Stimulated activated CD4-positive, alpha-beta T cell treated with anti-CD3 and anti-CD28 coated beads, Interleukin-4, amount 100 ng/mL, for 1 hour (primary cell): ENCODE data around the gene ARL16.
"Not testable (repeated sequence)": the region's sequence is repeated elsewhere in the genome, so short reads cannot be mapped to it uniquely, and the experiment has no call there.

ENCODE experiments used
- DNase-seq: peaks from one replicate; pipeline ENCODE4 v3.0.0-alpha.2; 2020

ARL16 gene

GRCh38 chr17:81694810-81695209, 11.2 kb upstream of the ARL16 start:
- DNase-seq: no peak

DNA sequence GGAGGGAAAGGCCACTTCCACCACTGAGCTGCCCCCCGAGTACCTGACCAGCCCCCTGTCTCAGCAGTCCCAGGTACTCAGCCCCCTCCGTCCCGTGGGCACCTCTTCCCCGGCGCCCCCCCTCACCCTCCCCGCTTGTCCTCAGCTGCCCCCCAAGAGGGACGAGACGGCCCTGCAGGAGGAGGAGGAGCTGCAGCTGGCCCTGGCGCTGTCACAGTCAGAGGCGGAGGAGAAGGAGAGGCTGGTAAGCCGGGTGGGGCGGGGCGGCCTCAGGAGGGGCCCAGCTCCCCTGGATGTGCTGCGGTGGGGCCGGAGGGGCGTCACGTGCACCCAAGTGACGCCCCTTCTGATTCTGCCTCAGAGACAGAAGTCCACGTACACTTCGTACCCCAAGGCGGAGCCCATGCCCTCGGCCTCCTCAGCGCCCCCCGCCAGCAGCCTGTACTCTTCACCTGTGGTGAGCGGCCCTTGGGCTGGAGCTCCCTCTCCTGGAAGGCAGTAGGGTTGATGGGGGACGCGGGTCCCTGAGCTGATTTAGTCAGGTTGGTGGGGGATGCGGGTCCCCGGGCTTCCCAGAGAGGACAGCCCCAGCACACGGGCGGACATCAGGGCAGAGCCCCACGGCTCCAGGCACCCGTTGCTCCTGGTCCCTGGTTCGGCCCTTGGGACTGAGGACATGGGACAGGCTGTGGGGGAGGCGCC, 10.1 kb upstream of the ARL16 start:
- no peak for DNase-seq

DNA sequence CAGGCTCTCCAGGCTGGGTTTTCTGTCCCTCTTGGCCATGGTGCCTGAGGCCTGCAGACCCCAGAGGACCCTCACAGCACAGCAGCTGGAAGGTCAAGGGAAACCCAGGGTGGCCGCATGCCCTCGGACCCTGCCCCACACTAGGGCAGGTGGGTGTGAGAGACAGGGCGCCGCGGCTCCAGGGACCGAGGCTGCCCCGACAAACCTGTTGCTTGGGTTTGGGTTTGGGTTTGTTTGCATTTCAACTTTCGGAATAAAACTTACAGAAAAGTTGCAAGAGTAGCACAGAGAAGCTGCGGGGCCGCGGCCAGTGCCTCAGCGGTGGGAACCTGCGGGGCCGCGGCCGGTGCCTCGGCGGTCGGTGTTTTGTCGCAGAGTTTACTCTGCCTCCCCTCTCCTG, 8.0 kb upstream of the ARL16 start:
- DNase-seq: no peak

- DNase-seq: no peak
Measured at GRCh38 chr17:81691196-81691595, 7.6 kb upstream of the ARL16 start.

GRCh38 chr17:81690549-81690948, 7.0 kb upstream of the ARL16 start:
- DNase-seq: no peak

DNA sequence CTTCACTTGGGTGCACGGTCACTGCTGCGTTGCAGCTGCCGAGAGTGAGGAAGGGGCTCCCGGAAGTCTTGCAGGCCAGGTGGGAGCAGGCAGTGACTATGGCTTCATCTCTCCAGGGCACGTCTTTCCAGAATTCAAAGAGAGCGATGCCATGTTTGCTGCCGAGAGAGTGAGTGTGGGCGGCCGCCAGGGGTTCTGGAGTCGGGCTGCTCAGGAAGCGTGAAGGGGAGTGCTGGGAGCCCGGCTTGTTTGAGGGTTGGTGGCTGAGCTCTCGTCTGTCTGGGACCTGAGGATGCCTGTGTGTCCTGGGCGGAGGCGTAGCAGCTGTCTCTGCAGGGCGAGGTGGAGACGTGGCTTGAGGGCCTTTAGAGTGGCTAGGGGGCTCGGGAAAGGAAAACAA, 6.5 kb upstream of the ARL16 start:
- no peak for DNase-seq

GRCh38 chr17:81688616-81689015, 5.0 kb upstream of the ARL16 start:
- DNase-seq: no peak

DNA sequence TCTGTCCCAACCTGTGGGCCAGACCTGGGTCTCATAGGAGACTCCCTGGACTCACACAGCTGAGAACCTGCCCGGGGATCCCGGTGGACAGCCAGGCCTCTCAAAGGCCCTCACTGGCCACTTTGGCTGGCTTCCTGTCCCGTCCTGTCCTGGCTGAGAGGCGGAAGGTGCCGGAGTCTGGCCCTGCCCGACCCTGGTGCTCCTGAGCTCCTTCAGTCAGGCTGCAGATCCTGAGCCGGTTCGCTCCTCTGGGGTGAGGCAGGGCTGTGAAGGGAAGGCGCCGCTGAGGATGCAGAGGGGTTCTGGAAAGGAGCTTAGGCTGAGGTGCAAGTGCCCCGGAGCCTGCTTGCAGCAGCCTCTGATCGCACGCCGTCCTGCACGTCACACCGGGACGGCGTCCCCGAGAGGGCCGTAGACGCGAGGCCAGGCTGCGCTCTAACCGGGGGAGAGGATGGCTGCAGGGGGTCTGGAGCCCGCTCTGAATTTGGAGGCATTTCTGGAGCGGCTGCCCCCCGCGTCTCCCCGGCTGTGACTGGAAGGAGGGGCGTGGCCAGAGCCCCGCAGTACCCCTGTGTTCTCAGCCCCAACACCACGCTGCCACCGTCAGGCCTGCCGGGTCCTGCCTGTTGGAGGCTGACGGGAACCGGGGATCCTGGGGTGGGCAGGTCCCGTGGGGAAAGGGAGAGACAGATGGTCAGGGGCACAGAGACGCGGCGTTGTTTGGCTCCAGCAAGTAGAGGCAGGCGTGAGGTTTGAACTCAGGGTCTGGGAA, 4.4 kb upstream of the ARL16 start:
- no peak for DNase-seq

DNA sequence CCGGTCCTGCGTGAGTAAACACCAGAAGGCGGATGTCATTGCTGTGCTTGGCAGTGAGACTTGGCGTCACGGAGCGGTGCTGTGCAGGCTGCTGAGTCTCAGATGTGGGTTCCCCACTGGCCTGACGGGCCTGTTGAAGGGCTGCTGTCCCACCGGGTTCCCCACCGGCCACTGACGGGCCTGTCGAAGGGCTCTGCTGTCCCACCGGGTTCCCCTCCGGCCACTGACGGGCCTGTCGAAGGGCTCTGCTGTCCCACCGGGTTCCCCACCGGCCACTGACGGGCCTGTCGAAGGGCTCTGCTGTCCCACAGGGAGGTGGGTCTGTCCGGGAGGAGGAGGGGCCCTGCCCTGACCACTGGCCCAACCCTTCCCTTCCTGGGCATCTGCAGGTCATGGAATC, 3.0 kb upstream of the ARL16 start:
- no peak for DNase-seq

DNA sequence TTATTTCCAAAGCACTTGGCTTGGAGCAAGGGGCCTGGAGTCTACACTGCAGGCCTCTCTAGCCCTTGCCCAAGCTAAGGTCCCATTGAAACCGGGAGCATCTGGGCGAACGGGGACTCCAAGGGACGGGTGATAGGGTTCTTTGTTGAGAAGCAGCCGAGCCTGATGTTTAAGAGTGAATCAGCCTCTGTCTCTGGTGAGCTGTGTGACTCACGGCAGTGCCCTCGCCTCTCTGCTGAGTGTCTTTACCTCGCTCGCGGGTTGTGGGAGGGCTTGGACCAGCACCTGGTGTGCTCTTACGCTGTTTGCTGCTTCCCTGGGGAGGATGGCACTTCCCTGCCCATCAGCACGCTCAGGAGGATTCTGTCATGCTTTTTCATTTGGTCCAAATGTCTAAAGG, 1.5 kb upstream of the ARL16 start:
- peak; percentile 64 for DNase-seq

- no peak for DNase-seq
Measured at GRCh38 chr17:81684442-81684911, 880 bp upstream of the ARL16 start.

DNA sequence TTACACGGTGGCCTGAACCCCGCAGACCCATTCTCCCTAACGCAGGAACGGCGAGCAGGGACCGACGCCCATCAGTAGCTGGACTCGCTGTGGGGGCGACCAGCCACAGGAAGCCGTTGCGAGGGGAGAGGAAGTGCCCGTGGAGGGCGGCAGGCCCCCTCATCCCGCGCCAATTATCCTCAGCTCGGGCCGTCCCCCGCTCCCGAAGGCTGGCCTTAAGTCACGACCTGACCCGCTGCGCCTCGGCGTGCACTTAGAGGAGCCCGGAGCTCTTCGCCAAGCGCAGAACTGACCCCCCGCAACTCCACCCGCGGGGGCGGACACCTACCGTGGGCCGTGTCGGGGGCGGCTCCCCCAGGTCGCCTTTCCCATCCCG, 401 bp downstream of the ARL16 start:
- DNase-seq: no peak

DNA sequence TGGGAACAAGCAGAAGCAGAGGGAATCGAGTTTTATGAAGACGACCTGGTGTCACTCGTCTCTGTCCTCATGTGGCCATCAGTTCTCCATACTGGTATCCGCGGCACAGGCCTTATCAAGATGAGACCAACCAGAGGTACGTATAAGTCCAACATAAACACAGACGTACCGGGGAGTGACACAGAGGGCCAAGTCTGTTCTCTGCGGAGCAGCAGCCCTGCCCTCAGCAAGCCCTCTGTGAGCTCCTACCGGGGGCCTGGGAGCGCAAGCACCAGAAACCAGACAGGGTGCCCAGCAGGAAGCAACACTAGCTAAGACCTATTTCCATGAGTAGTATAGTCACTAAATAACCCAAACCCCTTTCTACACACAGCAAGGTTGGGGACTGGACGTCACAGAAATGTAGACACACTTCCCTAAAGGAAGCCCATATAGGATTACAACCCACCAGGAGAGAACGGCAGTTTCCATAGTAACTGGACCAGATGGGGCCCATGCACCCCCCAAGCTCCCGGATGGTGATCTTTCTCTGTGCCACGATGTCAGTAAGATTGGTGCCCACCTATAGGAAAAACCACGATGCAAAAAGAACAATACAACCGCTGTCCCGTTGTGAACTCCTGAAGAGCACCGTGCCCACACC, 911 bp downstream of the ARL16 start:
- no peak for DNase-seq

GRCh38 chr17:81681672-81682071, 1.9 kb downstream of the ARL16 start:
- no peak for DNase-seq

DNA sequence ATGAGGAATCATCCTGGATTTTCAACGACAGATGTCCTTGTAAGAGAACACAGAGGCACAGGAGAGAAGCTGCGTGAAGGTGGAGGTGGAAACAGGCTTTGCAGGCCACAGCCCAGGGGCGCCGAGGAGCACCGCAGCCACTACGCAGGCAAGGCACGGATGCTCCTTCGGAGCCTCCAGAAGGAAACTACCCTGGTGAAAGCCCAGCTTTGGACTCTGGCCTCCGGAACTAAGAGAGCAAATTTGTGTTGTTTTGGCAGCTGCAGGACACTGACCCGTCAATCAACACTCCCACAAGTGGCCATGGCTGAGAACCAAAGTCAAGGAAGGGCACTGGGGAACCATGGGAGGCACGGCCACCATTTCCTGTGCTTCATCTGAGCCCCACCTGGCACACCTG, 3.4 kb downstream of the ARL16 start:
- no peak for DNase-seq

DNA sequence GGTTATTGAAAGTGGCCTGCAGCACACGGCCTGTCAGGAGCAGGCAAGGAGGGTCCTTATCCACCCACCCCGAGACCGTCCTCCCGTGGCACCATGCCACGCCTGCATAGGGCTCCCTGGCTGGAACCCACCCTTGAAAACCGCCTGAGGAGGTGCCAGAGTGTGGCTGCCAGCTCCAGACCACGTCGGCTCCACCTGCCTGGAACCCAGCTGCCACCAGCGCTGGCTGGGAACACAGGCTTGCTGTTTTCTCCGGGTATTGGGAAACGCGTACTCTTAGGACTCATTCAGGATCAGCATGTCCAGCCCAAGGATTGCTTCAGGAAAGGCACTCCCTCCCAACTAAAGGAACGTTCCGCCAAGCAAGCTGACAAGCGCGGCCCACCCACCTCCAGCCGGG, 6.7 kb downstream of the ARL16 start:
- no peak for DNase-seq

DNA sequence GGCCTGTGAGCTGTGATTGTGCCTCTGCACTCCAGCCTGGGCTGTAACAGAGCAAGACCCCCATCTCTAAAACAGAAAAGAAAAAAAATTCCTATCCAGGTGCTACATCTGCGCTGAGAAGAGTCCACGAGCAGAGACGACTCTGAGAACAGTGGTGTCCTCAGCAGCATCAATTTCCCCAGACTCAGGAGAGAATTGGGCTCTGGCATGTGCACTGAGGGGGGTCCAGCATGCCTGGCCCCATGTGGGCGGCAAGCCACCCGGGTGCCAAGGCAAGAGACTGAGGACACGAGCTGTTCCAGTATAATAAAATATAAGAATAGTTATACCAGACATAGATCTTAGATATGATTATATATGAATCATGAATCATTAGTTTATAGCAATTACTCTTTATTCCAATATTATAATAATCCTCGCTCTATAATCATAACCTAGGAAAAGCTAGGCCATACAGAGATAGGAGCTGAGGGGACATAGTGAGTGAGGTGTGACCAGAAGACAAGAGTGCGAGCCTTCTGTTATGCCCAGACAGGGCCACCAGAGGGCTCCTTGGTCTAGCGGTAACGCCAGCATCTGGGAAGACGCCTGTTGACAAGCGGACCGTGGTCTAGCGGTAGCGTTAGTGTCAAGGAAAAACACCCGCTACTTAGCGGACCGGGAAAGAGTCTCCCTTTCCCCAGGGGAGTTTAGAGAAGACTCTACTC, 7.9 kb downstream of the ARL16 start:
- not testable (repeated sequence) for DNase-seq

- no peak for DNase-seq
Measured at GRCh38 chr17:81673561-81674258, 9.9 kb downstream of the ARL16 start.

DNA sequence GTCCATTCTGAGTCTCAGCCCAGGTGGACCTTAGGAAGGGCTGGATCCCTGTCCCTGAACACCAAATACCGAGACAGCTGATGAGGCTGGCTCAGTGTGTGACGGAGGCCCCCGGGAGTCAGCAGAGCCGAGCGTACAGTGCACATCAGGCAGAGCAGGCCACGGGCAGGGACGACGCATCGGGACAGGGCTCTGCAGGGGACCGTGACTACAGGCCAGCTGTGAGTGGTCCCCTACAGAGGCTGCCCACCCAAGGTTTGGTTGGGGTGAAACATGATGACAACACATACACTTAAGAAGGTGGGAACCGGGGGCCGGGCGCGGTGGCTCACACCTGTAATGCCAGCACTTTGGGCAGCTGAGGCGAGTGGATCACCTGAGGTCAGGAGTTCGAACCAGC, 10.6 kb downstream of the ARL16 start:
- DNase-seq: no peak

- DNase-seq: no peak
Measured at GRCh38 chr17:81672504-81672903, 11.1 kb downstream of the ARL16 start.

- DNase-seq: no peak
Measured at GRCh38 chr17:81667754-81668153, 15.8 kb downstream of the ARL16 start.

GRCh38 chr17:81666342-81667191, 17.0 kb downstream of the ARL16 start, which contains the start of the genes CCDC137 and OXLD1:
TSS of gene CCDC137 (plus strand) at chr17:81666737. CDS start at chr17:81666767, 30 bp downstream.
TSS of gene OXLD1 (minus strand) at chr17:81666605. CDS start at chr17:81666577, 28 bp downstream.
- peak; percentile 93 for DNase-seq
